ENCODE results near the gene IZUMO4. TPM values are rescaled to one million over a fixed set of nuclear protein-coding genes. Genes with fewer than 3 reads are reported as not detected.

The IZUMO4 gene
- total and polyA plus RNA-seq, 8 donors = 3.5 to 22.3 (median 8.1) TPM; not detected in 3

DNA sequence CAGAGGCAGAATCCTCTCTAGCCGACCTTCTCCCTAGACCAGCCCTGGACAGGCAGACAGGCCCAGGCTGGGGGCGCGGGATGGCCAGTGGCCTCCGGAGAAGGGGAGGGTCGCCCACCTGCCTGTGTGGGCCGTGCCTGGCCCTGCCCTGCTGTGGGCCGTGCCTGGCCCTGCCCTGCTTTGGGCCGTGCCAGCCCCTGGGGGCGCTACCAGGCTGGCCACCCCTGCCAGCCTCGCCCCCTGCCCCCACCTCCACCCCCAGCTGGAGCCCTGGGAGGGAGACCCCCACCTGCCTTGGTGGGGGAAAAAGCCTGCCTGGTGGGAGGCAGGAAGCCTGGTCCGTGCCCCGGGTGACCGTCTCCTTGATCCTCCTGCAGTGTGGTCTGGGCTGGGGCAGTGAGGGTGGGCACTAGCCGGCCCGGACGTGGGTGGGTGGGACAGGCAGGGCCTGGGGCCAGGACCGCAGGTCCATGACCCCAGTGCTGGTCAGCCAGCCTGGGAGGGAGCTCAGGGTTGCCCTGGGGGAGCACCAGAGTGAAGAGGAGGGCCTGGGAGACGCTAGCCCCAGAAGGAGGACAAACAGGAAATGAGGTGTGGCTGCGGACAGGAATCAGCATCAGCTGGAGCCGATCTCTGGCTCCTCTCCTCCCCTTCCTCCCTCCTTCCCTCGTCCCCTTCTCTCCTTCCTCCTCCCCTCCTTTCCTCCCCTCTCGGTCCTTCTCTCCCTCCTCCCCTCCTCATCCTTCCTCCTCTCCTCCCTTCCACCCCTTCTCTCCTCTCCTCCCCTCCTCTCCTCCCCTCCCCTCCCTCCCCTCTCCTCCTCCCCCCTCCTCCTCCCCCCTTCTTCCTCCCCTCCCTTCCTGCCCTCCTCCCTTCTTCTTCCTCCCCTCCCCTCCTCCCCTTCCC, 40.5 kb upstream of the IZUMO4 start:
- H3K4me3 ChIP-seq = peak overlapping the region; percentile 12 to 39 (median 32)
- H3K27ac ChIP-seq = peak overlapping the region; percentile 78 to 100 (median 100)
- H3K27me3 ChIP-seq = no peaks in the 10 kb centered on the region
- WGBS, 5 donors = 10 to 33% (median 27%) methylated on average over 9 to 22 of the region's 22 CpGs
- DNase-seq = peak in 1 of 2 donors; percentile 92
- H3K9me3 ChIP-seq = no peaks in the 10 kb centered on the region
- intact Hi-C loops (cut with DNase I; ENCODE audit: low total_unique reads) = no loop called here
- TF ChIP-seq POLR2AphosphoS5 (IDR thresholded peaks at IDR 0.05) (peak in 2 of 3 donors; percentile 39 to 58), POLR2A (IDR thresholded peaks at IDR 0.05) (no peak)
- peaks cover 71 to 93% (median 91%) of the 10 kb centered on the region in 4 donors for H3K4me1 ChIP-seq
- H3K36me3 ChIP-seq = no peaks in the 10 kb centered on the region

DNA sequence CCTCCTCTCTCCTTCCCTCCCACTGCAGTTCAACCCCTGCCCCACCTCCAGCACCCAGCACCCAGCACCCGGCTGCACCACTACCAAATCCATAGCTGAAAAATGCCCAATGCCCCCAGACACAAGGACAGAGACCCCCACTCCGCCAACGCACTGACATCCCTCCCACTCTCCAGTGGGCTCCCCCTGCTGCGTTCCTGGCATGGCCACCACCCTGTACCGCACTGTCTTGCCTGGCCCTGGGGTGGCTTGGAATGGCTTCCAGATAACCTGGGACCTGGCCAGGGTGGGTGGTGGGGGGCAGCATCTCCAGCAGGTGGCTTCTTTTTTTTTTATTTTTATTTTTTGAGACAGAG, 39.9 kb upstream of the IZUMO4 start:
- Histone ChIP-seq H3K4me1 (peaks cover 66 to 89% (median 88%) of the 10 kb centered on the region in 4 donors), H3K27ac (peak overlapping the region; percentile 21 to 100 (median 100)), H3K9me3 (no peaks in the 10 kb centered on the region), H3K36me3 (no peaks in the 10 kb centered on the region), H3K27me3 (no peaks in the 10 kb centered on the region), H3K4me3 (no peak overlapping the region)
- 42 to 66% (median 55%) methylated on average over 5 of the region's 5 CpGs for WGBS, 5 donors
- no peak for DNase-seq
- TF ChIP-seq POLR2A (IDR thresholded peaks at IDR 0.05) (no peak), CTCF (IDR thresholded peaks at IDR 0.05) (no peak), EP300 (IDR thresholded peaks at IDR 0.05) (no peak), POLR2AphosphoS5 (IDR thresholded peaks at IDR 0.05) (no peak)
- intact Hi-C loops (cut with DNase I; ENCODE audit: low total_unique reads) = no loop called here

GRCh38 chr19:2057484-2058469, 38.9 kb upstream of the IZUMO4 start:
- Histone ChIP-seq H3K9me3 (no peaks in the 10 kb centered on the region), H3K36me3 (no peaks in the 10 kb centered on the region), H3K4me3 (no peak overlapping the region), H3K4me1 (peaks cover 66 to 89% (median 88%) of the 10 kb centered on the region in 4 donors), H3K27ac (peak overlapping the region; percentile 33 to 100 (median 100)), H3K27me3 (no peaks in the 10 kb centered on the region)
- no peak for DNase-seq
- intact Hi-C loops (cut with DNase I; ENCODE audit: low total_unique reads) = no loop called here
- 80 to 93% (median 86%) methylated on average over 12 to 23 of the region's 23 CpGs for WGBS, 5 donors
- TF ChIP-seq POLR2AphosphoS5 (IDR thresholded peaks at IDR 0.05) = no peak
- no peak for TF ChIP-seq POLR2A (IDR thresholded peaks at IDR 0.05)
- no peak for TF ChIP-seq EP300 (IDR thresholded peaks at IDR 0.05)
- TF ChIP-seq CTCF (IDR thresholded peaks at IDR 0.05) = no peak

DNA sequence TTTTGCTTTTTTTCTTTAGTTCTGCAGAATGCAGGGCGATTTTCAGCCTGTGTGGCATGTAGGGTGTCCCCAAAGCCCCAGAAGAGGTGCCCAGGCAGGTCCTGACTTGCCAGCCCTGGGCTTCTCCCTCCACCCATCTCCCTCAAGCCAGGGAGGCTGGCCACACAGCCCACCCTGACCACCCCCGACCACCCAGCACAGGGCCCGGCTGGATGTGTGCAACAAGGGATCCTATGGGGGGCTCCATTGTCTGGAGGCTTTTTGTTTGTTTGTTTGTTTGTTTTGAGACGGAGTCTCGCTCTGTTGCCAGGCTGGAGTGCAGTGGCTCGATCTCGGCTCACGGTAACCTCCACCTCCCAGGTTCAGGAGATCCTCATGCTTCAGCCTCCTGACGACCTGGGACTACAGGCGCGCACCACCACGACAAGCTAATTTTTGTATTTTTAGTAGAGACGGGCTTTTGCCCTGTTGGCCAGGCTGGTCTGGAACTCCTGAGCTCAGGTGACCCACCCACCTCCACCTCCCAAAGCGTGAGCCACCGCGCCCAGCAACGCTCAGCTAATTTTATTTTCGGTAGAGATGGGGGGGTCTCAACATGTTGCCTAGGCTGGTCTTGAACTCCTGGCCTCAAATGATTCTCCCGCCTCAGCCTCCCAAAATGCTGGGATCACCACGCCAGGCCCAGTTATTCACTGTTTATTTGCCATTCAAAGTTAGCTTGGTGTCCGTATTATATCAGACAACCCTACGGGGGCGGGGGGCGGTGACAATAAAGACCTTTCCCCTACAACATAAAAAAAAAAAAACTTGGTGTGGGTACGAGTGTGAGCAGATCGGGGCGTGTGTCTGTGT, 37.9 kb upstream of the IZUMO4 start:
- no peaks in the 10 kb centered on the region for H3K36me3 ChIP-seq
- H3K4me1 ChIP-seq = peaks cover 68 to 92% (median 85%) of the 10 kb centered on the region in 4 donors
- H3K9me3 ChIP-seq = no peaks in the 10 kb centered on the region
- H3K27ac ChIP-seq = peak overlapping the region; percentile 99 to 100 (median 100)
- H3K4me3 ChIP-seq = peak overlapping the region in 1 of 4 donors; percentile 65
- TF ChIP-seq CTCF (IDR thresholded peaks at IDR 0.05) (no peak), POLR2AphosphoS5 (IDR thresholded peaks at IDR 0.05) (no peak), POLR2A (IDR thresholded peaks at IDR 0.05) (no peak), EP300 (IDR thresholded peaks at IDR 0.05) (no peak)
- WGBS, 5 donors = 72 to 82% (median 74%) methylated on average over 27 of the region's 27 CpGs
- intact Hi-C loops (cut with DNase I; ENCODE audit: low total_unique reads) = no loop called here
- DNase-seq = no peak
- H3K27me3 ChIP-seq = no peaks in the 10 kb centered on the region
